ENCODE data around the gene RAB6B. TPM values are rescaled to one million over a fixed set of nuclear protein-coding genes. Genes with fewer than 3 reads are reported as not detected.

Gene RAB6B
- total RNA-seq, 1 experiment from 2014 or later, result 14.1 TPM

DNA sequence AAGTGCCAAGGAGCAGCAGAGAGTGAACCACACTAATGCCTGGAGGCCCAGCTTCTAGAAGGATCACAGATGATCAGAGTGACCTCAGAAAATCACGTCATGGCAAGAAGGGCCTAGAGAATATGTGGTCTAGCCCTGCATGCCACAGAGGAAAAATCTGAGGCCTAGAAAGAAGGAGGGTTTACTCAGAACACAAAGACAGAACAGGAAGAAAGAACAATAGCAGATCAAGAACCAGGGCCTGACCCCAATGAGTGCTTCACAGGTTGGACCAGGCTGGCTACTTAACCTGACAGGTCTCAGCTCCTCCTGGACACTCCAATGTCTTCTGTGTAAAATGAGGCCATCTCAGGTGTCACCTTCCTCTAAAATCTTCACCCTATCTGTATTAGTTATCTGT, 14.2 kb downstream of the RAB6B start:
- H2AFZ ChIP-seq (ENCODE audit: low read depth, low read length, poor library complexity, severe bottlenecking), result no peak overlapping the region
- H3K36me3 ChIP-seq (ENCODE audit: control insufficient read depth in 1 of 2, insufficient read depth in 2 of 2, low read length in 2 of 2), result no peaks in the 10 kb centered on the region
- DNase-seq (ENCODE audit: low read depth, low spot score) (no peak), ATAC-seq (no peak)
- no peaks in the 10 kb centered on the region for H3K9me2 ChIP-seq (ENCODE audit: insufficient read depth)
- H3K27ac ChIP-seq (ENCODE audit: low read depth, low read length), result no peak overlapping the region
- BruUV-seq (replicated peaks), result no TSS peak
- no peaks in the 10 kb centered on the region for H3K79me2 ChIP-seq (ENCODE audit: insufficient read depth, low read length)
- H3K4me3 ChIP-seq (replicated peaks in 1 of 2; ENCODE audit: low read depth in 1 of 2, low read length in 2 of 2), result no peak overlapping the region
- H3K4me1 ChIP-seq (ENCODE audit: control insufficient read depth in 1 of 2, insufficient read depth in 2 of 2, low read length in 2 of 2), result peaks cover 0 to 9% of the 10 kb centered on the region in 2 experiments; a peak in 3 of 4 replicates
- intact Hi-C loops (cut with micrococcal nuclease), result no loop called here
- H3K9me3 ChIP-seq (ENCODE audit: control insufficient read depth in 1 of 2, insufficient read depth in 1 of 2, low read depth in 1 of 2, low read length in 2 of 2), result no peaks in the 10 kb centered on the region
- H3K9ac ChIP-seq (ENCODE audit: low read length), result no peak overlapping the region
- CTCF ChIA-PET, result no interaction called here
- RAD21 ChIA-PET (ENCODE audit: low non-redundant PET in 1 of 2, low total read pairs in 2 of 2, uncharacterized antibody in 2 of 2, unreplicated experiment in 2 of 2), result no interaction called here
- POLR2A ChIA-PET, result no interaction called here
- no peak overlapping the region for H3K4me2 ChIP-seq (ENCODE audit: low read length)
- H4K20me1 ChIP-seq (ENCODE audit: insufficient read depth), result no peaks in the 10 kb centered on the region
- TF ChIP-seq EGR1 (IDR thresholded peaks at IDR 0.05; ENCODE audit: low read depth), result no peak
- TF ChIP-seq CBX3 (IDR thresholded peaks at IDR 0.05; ENCODE audit: low read depth), result no peak
- no peak for TF ChIP-seq RAD21 (IDR thresholded peaks at IDR 0.05; ENCODE audit: low read depth)
- TF ChIP-seq EZH2phosphoT487 (IDR thresholded peaks at IDR 0.05; ENCODE audit: borderline replicate concordance), result no peak
- no peak for TF ChIP-seq ATF3 (IDR thresholded peaks at IDR 0.05)
- TF ChIP-seq ZNF274 (IDR thresholded peaks at IDR 0.05; ENCODE audit: low read depth, low read length), result no peak
- TF ChIP-seq TCF7L2 (IDR thresholded peaks at IDR 0.05; ENCODE audit: borderline replicate concordance, extremely low read depth, insufficient read depth, insufficient read length), result no peak
- no peak for TF ChIP-seq ELF1 (IDR thresholded peaks at IDR 0.05; ENCODE audit: borderline replicate concordance, low read depth)
- TF ChIP-seq POLR2A (IDR thresholded peaks at IDR 0.05; ENCODE audit: borderline replicate concordance, extremely low read depth, insufficient read depth, insufficient read length), result no peak
- TF ChIP-seq JUND (IDR thresholded peaks at IDR 0.05), result no peak
- no peak for TF ChIP-seq CEBPB (IDR thresholded peaks at IDR 0.05; ENCODE audit: low read depth)
- TF ChIP-seq CTCF (IDR thresholded peaks at IDR 0.05 in 2 of 3, conservative IDR thresholded peaks at IDR 0.05 in 1 of 3; ENCODE audit: borderline replicate concordance in 1 of 3, insufficient read depth in 1 of 3, low read depth in 2 of 3, low read length in 2 of 3), result no peak
- TF ChIP-seq MAX (IDR thresholded peaks at IDR 0.05), result no peak
- no peak for TF ChIP-seq SRF (IDR thresholded peaks at IDR 0.05; ENCODE audit: low read depth)
- TF ChIP-seq, protein P1, sequence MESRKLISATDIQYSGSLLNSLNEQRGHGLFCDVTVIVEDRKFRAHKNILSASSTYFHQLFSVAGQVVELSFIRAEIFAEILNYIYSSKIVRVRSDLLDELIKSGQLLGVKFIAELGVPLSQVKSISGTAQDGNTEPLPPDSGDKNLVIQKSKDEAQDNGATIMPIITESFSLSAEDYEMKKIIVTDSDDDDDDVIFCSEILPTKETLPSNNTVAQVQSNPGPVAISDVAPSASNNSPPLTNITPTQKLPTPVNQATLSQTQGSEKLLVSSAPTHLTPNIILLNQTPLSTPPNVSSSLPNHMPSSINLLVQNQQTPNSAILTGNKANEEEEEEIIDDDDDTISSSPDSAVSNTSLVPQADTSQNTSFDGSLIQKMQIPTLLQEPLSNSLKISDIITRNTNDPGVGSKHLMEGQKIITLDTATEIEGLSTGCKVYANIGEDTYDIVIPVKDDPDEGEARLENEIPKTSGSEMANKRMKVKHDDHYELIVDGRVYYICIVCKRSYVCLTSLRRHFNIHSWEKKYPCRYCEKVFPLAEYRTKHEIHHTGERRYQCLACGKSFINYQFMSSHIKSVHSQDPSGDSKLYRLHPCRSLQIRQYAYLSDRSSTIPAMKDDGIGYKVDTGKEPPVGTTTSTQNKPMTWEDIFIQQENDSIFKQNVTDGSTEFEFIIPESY (IDR thresholded peaks at IDR 0.05; ENCODE audit: extremely low read depth, insufficient replicate concordance, low read length), result no peak
- no peak for TF ChIP-seq YY1 (IDR thresholded peaks at IDR 0.05; ENCODE audit: extremely low read depth, insufficient replicate concordance, low read depth, low read length)
- no peak for TF ChIP-seq FOSL1 (IDR thresholded peaks at IDR 0.05; ENCODE audit: low read depth)
- H3K27me3 ChIP-seq (ENCODE audit: insufficient read depth, low read length), result no peaks in the 10 kb centered on the region

Data from HCT116 (cell line).